Stimulated activated naive CD8-positive, alpha-beta T cell treated with anti-CD3 and anti-CD28 coated beads, Interleukin-15, Interleukin-2, amounts not matched to agents 100 U/mL and 50 U/mL, for 24 hours (primary cell): ENCODE measurements around the gene GABARAP.
A peak's percentile ranks its signal among the peaks of the same experiment; 100 is the strongest.

Experiments
- ATAC-seq: fragments of 150-1000 bp; cut with Tn5 transposase; one replicate; pipeline ENCODE4 v1.10.0; 2021
- DNase-seq: peaks from one replicate; pipeline ENCODE4 v3.0.0; 2021

The GABARAP gene

GRCh38 chr17:7207120-7208001, 34.9 kb downstream of the GABARAP start:
- ATAC-seq = no peak
- DNase-seq = no peak

GRCh38 chr17:7205561-7205960, 36.7 kb downstream of the GABARAP start:
- DNase-seq = no peak
- ATAC-seq = no peak

DNA sequence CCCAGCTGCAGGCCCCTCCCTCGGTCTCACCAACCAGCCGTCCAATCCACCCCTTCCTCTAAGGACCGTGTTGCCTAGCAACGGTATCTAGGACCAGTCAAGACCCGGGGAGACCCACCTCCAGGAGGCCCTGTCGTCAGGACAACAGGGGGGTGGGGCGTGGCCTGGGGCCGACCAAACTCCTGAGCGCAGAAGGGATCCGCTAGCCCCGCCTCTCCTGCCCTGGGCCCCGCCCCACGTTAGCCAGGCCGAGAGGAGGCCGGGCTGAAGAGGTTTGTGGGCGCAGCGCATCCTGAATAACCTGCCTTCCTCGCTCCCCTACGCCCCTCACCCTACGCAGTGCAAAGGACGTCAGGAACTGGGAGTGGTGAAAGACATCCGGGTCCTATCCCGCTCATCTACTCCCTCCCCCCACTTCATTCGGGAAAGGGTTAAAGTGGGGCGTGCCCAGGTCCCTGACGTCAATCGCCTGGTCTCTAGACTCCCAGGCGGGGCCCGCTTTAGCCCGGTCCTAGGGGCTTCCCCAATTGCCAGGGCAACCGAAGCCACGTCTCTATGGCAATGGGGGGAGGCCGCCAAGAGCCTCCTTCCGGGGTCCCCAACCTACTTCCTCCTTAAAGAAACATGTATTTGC, 37.3 kb downstream of the GABARAP start:
- peak; percentile 95 for DNase-seq
- peak; percentile 90 for ATAC-seq

DNA sequence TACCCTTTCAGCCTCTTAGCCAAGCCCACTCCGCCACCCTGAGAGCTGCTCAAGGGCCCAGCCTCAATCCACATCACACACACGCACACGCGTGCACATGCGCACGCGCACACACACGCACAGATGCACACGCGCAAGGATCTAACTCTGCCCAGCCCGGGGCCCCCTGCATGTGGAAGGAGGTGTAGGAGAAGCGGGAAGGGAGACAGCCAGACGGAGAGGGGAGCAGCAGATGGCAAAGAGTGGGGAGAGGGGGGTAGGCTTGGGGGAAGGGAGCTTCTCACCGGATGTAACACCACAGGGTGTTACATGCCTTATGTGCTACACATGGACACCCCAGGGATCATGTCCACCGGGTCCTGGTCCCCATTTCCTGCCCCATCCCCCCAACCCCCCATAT, 37.9 kb downstream of the GABARAP start:
- no peak for DNase-seq
- no peak for ATAC-seq

DNA sequence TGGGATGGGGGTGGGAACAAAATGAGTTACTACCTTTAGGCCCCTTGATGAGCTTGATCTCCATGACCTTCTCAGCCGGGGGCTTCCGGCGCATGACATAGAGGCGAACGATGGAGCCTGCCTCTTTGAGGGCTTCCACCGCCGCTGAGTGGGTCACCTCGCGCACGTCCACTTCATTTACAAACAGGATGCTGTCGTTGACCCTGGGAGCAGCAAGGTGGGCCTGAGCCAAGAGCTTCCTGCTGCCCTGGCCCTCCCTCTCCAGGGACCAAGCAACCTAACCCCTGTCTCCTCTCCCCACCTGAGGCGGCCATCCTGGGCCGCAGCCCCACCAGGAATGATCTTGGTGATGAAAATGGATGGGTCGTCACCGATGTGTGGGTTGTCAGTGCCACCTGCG, 38.9 kb downstream of the GABARAP start:
- DNase-seq = no peak
- ATAC-seq = no peak

DNA sequence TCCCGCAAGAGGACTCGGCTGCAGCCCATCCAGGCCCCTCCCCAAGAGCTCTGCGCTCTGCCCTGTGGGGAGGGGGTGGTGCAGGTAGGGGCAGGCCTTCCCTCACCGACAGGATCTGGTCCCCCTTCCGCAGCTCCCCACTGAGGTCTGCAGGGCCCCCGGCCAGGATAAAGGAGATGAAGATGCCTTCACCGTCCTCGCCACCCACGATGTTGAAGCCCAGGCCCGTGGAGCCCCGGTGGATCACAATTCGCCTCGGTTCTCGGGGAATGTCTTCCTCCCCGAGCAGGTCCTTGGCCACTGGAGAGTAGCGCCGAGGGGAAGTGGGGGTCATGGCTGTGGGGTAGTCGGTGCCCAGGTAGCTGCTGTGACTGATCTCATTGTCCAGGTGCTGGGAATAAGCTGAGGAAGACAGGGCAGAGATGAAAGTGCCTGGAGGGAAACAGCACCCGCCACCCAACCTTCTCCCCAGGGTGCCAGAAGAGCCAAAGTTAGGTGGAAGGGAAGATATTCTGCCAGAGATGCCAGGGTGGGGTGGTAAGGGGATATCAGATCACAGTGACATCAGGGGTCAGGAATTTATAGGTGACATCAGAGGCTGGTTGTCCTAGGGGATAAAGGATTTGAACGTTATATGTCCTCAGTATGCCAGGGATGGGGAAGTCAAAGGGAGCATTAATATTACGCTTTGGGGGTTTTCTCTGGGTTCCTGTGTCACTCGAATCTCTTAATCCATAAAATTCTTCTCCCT, 45.4 kb downstream of the GABARAP start:
- ATAC-seq (no peak), DNase-seq (no peak)

DNA sequence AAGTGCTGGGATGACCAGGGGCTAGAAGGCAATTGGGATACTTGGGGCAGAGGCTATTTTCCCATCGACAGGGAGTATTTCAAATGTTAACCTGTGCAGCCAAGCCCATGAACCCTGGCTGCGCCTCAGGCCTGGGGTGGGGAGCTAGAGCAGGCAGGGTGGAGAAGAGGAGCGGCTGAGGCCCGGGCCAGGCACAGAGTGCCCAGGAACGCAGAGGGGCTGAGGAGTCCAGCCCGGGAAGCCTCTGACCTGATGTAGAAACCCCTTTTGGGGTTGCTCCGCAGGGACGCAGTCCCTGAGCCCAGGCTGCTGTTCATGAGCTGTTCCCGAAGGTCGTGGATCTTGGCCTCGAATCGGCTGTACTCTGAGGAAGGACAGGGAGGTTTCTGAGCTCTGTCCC, 46.3 kb downstream of the GABARAP start:
- DNase-seq (no peak), ATAC-seq (no peak)

DNA sequence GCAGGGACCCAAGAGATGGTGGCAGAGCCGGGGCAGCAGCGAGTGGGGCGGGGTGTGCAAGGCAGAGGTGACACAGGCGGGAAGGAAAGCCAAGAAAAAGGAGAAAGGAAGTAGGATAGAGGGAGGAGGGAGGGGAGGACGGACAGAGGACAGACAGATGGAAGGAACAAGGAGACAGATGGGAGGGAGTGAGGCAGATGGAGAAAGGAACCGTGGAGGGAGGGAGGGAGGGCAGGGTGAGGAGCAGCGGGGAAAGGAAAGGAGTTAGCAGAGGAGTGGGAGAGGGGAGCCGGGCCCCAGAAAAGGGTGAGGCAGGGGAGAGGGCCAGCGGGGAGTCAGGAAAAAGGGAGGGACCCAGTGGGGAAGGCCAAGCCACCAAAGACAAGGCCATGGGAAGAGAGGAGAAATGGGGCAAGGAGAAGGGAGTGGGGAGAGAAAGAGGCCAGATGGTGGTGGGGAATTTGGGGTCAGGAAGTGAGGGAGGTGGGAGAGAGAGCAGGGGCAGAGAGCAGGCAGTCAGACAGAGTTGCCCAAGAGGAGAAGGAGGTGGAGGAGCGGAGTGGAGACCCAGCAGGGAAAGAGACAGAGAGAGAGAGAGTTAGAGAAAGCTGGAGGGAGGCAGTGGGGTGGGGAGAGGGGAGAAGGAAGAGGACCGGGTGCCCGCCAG, 49.8 kb downstream of the GABARAP start:
- ATAC-seq = no peak
- DNase-seq = no peak

DNA sequence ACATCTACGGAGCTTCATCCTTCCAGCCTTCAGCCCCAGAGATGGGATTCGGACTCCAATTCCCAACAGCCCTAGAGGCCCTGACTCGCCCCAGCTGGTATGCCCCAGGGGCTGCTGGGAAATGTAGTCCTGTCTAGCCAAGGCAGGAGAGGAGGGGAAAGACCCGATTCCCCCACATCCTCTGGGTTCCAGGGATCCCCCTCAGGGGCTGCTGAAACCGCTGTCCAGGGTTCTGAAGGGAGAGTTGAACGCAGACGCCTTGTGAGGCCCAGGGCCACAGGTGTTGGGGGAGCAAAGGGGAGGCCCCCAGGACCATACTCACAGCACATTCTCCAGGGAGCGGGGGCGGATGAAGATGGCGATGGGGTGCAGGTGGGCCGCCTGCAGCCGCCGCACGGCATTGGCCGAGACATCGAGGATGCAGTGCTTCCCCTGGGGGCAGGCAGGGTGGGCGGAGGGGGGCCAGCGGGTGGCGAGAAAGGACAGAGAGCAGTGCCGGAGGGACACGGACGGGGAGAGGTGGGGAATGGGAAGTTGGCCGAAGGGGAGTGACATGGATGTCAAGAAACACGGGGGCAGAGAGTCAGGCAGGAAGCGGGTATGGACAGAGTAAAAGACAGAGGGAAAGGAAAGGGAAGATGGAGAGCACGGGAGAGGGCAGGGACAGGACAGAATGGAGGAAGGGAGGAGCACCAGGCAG, 50.5 kb downstream of the GABARAP start:
- peak; percentile 42 for ATAC-seq
- DNase-seq = peak; percentile 40

DNA sequence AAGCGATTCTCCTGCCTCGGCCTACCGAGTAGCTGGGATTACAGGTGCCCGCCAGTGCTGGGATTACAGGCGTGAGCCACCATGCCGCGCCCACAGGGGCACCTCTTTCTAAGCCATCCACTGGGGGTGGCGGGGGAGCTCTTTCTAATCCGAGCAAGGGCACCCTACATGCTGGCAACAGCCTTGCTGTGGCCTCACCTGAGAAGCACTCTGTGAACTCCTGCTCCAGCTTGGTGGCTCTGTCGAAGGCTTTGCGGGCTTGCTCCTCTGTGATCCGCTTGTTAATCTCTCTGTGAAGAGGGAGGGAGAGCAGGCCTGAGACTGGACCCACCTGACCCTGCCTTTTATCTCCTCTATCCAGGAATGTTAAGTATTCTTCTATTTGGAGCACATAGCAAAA, 51.2 kb downstream of the GABARAP start:
- DNase-seq (no peak), ATAC-seq (no peak)

- DNase-seq (no peak), ATAC-seq (no peak)
Measured at GRCh38 chr17:7190276-7190917, 51.9 kb downstream of the GABARAP start.
